ENCODE measurements around the gene CHAT.

GRCh38 chr10:49572594-49573114, 41.2 kb upstream of the CHAT start:
- no peak for TF ChIP-seq CTCF (IDR thresholded peaks at IDR 0.05; ENCODE audit: low read depth, low read length)
- no peak for TF ChIP-seq EZH2phosphoT487 (IDR thresholded peaks at IDR 0.05; ENCODE audit: low read depth)
